ENCODE measurements around the gene CUL9.
A peak's percentile ranks its signal among the peaks of the same experiment; 100 is the strongest.
"Not testable (repeated sequence)": the region's sequence is repeated elsewhere in the genome, so short reads cannot be mapped to it uniquely, and the experiment has no call there.

Gene CUL9

DNA sequence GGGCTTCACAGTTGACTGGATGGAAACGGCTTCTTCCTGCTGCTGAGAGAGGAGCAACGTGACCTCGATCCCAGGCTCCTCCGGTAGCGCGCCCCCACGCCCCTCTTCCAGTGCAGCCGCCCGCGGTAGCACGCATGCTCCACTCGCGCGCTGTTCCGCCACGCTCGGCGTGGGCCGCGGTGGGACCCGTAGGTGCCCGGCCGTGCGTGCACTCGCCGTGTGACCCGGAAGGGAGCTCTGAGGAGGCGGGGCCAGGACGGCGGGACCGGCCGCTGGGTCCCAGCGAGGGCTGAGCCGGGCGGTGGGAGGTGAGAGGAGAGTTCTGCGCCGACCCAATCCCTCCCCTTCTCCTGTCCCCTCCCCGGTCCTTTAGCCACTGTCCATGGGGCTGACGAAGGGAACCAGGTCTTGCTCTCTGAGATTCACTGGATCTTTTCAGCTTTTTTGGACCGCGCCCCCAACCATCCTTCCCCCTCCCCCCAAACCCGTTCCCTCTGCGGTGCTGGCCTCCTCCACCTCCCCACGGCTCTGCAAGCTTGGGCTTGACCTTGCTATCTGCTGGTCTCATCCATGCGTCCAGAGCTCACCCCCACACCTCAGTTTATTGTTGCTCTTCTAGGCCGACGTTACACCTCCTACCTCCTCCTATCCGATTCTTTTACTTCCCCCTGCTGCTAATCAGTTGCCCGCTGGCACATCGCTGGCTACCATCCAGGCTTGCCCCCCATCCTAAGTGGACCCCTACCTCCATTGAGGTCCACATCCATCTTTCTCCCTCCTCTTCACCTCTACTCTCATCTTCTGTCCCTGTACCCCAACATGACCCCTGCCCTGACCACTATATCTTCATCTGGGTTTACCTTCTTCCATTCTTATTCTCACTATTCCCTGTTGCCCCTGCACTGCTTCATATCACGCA lies at the start of gene CUL9:
TSS of gene CUL9 (plus strand) at position 255 of the 919 bp plus-strand sequence. CDS start 2,115 bp downstream, outside the sequence.
- DNase-seq (ENCODE audit: low spot score) = peak; percentile 57

DNA sequence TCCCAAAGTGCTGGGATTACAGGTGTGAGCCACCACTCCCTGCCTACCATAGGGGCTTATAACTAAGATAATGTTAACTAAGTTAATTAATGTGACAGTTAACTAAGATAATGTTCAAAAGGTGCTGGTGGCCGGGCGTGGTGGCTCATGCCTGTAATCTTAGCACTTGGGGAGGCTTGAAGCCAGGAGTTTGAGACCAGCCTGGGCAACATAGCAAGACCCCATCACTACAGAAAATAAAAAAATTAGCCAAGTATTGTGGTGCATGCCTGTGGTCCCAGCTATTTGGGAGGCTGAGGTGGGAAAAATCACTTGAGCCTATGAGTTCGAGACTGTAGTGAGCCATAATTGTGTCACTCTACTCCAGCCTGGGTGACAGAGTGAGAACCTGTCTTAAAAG lies 43.7 kb upstream of the CUL9 start:
- no peak for DNase-seq (ENCODE audit: low spot score)

DNA sequence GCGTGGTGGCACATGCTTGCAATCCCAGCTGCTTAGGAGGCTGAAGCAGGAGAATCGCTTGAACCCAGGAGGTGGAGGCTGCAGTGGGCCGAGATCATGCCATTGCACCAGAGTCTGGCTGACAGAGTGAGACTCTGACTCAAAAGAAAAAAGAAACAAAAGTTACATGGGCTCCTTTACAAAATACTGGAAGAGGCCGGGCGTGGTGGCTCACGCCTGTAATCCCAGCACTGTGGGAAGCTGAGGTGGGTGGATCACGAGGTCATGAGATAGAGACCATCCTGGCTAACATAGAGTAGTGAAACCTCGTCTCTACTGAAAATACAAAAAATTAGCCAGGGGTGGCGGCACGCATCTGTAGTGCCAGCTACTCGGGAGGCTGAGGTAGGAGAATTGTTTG lies 42.0 kb upstream of the CUL9 start:
- DNase-seq (ENCODE audit: low spot score) = not testable (repeated sequence)

DNA sequence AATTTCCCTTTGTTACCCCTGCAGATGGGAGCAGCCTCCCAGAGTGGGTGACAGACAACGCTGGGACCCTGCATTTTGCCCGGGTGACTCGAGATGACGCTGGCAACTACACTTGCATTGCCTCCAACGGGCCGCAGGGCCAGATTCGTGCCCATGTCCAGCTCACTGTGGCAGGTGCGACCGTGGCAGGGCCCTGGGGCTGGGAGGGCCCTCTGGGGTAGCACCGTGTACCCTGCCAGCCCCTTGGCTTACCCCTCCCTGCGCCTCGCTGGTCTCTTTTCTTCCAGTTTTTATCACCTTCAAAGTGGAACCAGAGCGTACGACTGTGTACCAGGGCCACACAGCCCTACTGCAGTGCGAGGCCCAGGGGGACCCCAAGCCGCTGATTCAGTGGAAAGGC lies 40.4 kb upstream of the CUL9 start:
- DNase-seq (ENCODE audit: low spot score) = no peak

DNA sequence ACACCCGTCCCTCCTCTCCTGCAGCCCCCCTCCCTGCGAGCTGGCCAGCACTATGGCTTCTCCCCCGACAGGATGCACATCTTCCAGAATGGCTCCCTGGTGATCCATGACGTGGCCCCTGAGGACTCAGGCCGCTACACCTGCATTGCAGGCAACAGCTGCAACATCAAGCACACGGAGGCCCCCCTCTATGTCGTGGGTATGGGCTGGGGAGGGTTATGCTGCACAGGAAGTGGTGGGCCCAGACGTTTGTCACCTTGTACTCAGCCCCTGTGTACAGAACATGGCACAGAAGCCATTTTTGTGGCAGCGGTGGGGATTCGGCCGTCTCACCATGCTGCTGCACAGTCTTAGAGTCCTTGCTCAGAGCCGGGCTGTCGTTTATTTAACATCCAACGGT lies 39.9 kb upstream of the CUL9 start:
- DNase-seq (ENCODE audit: low spot score) = no peak

DNA sequence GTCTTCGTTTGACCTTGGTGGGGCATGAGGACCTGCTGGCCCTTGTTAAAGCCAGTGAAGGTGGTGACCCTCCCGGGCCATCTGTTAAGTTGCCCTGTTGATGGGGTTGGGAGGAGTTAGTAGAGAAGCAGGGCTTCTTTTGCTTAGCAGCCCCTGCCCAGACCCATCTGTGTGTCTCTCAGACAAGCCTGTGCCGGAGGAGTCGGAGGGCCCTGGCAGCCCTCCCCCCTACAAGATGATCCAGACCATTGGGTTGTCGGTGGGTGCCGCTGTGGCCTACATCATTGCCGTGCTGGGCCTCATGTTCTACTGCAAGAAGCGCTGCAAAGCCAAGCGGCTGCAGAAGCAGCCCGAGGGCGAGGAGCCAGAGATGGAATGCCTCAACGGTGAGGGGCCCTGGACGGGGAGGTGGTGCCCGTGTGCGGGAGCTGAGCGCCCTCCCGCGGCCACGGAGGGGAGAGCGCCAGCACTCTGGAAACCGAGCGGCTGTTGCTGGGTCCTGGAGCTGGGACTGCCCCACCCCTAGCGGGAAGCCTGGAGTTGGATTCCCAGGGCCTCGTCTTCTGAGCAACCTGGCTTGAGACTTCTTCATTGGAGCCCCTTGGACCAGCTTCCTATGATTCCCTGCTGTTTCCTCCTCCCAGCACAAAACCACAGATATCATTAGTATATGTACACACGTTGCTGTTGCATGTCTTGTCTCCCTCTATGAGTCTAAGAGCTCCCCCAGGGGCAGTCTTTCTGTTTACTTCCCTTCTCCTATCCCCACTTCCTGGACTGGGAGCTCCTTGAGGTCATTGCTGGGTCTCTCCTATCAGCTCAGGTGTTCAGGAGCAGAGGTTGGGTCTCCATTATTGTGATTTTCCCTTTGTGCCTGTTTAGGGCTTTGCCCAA lies 38.5 kb upstream of the CUL9 start:
- peak; percentile 63 for DNase-seq (ENCODE audit: low spot score)

DNA sequence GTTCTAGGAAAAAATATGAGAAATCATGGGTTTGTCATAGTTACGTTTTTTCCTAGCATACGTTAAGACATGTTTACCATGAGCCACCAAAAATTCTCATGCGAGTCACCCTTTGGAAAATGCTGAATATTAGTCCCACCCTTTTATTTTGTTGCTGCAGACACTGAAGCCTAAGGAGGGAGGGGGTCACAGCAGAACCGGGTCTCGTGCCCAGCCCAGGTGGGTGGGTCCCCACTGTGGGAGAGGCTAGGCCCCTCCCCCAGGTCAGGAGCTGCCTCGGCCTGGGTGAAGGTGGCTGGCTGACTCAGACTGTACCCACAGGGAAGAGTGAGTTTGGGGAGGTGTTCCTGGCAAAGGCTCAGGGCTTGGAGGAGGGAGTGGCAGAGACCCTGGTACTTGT lies 37.1 kb upstream of the CUL9 start:
- no peak for DNase-seq (ENCODE audit: low spot score)

DNA sequence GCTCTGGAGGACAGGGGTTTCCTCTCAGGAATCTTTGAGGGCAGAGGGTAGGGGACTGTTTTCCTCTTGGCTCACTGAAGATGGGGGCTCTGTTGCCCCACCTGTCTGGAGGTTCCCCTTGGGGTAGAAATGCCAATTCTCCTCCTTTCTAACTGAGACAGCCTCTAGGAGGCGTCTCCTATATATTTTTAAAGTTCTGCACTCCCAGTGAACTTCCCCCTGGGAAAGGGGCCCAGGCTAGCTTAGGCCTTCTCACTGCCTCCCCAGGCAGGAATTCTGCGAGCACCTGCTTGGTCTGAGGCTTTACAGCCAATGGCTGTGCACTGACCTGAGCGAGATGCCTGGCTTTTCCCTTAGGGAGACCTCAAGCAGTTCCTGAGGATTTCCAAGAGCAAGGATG lies 35.7 kb upstream of the CUL9 start:
- DNase-seq (ENCODE audit: low spot score) = no peak

DNA sequence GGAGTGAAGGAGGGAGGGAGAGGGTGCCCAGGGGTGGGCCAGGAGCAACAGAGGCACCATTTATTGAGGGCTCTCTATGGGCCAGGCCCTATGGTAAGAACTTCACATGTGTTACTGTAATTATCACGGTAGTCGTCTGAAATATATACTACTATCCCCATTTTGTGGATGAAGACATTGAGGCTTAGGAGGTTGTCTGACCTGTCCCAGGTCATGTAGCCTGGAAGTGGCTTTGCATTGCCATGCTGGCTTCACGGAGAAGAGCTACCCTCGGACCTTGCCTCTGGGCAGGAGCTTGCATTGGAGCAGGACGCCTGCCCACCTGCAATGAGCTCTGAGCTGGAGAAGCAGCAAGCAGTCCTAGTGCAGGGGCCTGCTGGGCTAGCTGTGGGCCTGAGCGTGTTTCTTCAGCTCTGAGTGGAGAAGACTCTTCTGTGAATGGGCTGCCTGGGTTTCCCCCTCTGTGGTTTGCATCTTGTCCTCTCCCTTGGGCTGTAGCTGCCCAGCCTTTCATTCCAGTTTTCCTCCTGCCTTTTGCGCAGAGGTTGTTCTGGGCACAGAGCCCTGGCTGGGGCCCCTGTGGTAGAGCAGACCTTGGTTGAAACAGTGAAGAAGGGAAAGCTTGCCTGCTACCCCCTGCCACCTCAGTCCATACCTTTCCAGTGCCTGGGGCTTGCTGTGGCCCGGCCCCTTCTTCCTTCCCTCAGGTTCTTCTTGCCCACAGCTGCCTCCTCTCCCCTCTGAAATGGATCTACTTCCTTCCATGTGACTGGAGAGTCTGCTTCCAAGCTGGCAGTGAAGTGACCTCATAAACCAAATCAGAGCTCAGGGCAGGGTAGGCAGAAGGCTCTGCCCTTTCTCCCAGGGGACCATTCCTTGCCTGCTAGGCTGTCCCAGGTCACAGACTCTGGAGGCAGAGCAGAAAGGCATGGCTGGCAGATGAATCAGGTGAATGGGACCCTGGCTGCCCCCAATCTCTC lies 35.0 kb upstream of the CUL9 start:
- no peak for DNase-seq (ENCODE audit: low spot score)

DNA sequence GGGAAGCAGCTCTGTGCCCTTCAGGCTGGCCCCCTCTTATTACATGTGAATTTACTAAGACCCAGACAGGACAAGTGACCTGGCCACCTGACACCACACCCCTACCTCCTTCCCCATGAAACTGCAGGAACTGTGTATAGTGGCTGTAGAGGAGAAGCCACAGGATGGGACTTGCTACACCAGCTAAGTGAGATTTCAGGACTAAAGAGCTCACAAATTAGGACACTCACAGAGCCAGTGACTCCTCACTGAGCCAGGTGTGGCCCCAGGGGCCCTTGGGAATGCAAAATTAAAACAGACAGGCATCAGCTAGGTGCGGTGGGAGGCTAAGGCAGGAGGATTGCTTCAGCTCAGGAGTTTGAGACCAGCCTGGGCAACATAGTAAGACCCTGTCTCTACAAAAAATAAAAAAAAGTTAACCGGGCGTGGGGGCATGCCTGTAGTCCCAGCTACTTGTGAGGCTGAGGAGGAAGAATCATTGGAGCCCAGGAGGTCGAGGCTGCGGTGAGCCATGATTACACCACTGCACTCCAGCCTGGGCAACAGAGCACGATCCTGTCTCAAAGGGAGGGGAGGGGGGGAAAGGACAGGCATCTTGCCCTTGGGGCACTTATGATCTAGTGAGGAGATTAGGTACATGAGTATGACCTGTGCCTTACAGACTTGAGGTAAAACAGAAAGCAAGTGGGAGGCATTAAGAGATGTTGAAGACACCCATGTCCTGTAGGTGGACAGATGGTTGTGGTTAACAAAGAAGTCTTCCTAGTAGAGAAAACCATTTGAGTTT lies 34.1 kb upstream of the CUL9 start:
- no peak for DNase-seq (ENCODE audit: low spot score)

DNA sequence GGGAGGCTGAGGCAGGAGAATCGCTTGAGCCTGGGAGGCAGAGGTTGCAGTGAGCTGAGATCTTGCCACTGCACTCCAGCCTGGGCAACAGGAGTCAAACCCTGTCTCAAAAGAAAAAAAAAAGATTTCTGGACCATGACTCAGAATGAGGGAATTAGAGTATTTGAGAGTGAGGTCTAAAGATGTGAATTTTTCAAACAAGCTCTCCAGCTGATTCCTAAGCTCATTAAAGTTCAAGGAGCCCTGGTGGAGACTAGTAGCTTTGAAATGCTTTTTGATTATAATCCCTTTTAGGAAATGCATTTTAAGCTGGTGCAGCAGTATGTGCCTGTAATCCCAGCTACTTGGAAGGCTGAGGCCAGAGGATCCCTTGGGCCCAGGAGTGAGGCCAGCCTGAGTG lies 32.7 kb upstream of the CUL9 start:
- no peak for DNase-seq (ENCODE audit: low spot score)

DNA sequence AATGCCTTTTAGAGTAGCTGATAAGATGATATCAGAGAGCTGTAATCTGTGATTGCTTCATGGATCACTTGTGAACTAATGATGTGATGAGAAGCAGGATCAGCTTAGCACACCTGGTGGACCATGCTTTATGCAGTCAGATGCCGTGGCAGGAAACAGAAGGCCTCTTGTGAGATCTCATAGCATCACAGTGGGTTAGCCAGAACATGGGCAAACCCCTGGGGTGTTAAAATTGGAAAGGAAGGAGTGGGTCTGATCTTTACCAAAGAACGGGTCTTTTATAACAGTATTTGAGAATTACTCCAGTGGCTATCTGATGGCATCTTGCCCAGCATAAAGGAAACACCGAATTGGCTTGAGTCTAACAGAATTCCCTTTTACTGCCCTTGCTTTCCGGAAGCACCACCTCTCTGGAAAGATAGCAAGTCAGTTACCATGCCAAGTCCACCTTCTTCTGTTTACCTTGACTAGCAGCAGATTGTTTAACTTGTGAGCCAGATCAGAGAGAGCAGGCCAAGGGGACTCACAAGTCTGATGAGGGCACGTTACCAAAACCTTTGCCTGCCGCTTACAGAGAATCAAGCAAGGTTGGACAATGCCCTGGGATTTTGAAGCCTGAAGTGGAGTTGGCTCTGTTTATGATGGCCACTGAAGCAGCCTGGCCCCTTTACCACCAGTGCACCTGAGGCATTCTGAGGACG lies 31.8 kb upstream of the CUL9 start:
- no peak for DNase-seq (ENCODE audit: low spot score)

DNA sequence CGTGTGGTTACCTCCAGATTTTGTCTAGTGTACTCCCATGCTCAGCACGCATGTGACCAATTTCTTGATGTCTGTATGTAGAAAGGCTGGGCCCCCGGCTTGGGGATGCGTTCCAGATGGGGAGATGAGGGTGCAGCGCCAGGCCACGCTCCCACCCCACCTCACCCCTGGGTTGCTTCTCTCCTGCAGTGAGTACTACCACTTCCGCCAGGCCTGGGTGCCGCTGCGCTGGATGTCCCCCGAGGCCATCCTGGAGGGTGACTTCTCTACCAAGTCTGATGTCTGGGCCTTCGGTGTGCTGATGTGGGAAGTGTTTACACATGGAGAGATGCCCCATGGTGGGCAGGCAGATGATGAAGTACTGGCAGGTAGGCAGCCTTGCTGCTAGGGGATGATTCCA lies 22.4 kb upstream of the CUL9 start:
- DNase-seq (ENCODE audit: low spot score) = no peak

DNA sequence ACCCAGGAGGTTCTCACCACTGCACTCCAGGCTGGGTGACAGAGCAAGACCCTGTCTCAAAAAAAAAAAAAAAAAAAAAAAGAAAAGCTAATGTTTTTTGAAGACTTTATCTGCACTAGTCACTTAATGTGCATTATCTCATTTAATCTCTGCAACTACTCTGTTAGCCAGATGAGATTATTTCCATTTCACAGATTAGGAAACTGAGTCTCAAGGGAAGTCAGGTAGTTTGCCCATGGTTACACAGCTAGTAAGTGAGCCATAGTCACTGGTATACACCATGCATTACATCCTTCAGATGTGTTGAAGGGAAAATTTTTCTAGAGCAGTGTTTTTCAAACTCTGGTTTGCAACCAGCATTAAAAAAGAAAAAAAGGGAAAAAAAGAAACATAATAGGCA lies 18.1 kb upstream of the CUL9 start:
- DNase-seq (ENCODE audit: low spot score) = no peak

DNA sequence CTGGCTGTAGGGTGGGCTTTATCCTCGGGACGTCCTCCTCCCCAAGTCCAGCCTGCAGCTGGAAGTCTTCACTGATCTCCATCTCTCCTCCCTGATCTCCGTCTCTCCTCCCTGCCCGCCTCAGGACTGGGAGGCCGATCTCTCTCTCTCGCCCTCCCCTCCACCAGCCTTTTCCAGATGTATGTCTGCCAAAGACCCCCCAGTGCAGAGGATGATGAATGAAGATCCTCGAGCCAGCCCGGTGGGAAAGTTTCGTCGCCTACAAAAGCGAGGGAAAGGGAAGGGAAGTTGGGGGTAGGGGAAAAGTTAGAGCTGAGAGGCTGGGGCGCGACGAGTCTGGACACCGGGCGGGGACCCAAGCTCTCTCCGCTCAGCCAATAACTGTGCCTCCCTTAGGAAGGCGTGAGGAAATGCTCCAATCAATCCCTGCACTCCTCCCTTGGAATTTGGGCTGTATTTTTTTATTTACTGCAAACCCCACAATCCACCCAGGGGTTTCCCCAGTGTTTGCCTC lies 11.5 kb upstream of the CUL9 start:
- no peak for DNase-seq (ENCODE audit: low spot score)

DNA sequence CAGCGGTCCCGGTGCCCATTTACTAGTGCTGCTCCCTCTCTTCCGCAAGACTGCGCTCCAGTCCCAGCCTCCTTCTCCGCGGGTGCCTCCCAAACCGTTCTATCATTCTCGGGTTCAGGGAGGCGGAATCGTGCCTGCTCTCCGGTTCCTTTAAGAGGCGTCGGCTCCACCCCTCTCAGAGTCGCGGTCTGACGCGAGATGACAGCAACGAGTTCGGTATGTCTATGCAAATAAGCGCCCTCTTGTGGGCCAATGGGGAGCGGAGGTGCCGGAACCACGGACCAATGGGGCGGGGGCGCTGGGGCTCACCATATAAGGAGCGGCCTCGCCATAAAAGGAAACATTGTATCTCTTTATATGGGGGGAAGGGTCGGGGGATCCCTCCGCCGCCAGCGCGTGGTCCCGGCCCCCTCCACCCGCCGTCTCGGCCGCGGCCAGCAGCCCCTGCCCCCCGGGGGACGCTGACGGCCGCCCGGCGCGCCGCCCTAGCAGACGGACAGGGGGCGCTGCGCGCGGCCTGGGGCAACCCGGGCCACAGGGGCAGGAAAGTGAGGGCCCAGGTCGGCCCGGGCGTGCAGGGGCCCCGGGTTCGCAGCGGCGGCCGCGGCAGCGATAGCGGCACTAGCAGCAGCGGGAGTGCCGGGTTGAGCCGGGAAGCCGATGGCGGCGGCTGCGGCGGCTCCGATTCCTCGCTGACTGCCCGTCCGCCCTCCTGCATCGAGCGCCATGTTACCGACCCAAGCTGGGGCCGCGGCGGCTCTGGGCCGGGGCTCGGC lies 10.9 kb upstream of the CUL9 start, which contains the start of gene SRF:
TSS of gene SRF (plus strand) at position 339 of the 776 bp plus-strand sequence. CDS start at position 727, 388 bp downstream.
- peak; percentile 97 for DNase-seq (ENCODE audit: low spot score)

DNA sequence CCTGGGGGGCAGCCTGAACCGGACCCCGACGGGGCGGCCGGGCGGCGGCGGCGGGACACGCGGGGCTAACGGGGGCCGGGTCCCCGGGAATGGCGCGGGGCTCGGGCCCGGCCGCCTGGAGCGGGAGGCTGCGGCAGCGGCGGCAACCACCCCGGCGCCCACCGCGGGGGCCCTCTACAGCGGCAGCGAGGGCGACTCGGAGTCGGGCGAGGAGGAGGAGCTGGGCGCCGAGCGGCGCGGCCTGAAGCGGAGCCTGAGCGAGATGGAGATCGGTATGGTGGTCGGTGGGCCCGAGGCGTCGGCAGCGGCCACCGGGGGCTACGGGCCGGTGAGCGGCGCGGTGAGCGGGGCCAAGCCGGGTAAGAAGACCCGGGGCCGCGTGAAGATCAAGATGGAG lies 10.3 kb upstream of the CUL9 start:
- DNase-seq (ENCODE audit: low spot score) = no peak

DNA sequence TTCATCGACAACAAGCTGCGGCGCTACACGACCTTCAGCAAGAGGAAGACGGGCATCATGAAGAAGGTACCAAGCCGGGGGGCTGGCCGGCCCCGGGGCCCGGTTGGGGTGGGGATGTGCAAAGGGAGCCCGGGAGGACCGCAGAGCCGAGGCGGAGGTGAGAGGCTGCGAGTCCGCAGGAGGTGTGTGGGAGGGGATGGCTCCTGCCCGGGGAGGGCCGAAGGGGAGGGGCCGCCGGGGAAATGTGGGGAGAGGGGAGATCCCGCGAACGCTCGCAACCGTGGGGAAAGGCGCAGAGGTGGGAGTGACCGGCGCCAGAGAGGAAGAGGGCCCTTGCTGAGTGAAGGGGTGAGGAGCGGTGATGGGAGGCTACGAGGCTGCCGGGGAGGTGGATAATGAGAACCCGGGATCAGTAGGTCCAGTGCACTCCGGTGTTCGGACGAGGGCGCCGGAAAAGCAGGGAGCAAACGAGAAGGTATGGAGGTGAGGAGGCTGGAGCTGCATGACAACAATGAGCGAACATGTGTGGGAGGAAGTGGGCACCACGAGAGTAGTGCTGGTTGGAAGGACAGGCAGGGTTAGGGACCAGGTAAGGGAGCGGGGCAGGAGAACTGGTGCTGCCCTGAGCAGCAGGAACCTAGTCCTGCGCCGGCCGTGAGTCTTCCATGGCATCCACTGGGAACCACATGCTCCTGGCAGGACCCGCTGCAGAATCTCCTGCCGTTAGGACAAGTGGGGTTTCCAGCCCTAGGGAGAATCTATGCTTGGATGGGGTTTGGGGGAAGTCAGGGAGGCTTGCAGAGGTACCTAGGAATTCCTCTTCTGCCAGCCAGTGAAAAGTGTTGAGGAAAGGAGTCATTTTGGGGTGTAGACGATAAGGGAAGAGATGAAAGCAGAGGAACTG lies 9.6 kb upstream of the CUL9 start:
- peak; percentile 41 for DNase-seq (ENCODE audit: low spot score)

Data from SW480 (cell line).